ENCODE data around the gene TMEM79.

Gene TMEM79

DNA sequence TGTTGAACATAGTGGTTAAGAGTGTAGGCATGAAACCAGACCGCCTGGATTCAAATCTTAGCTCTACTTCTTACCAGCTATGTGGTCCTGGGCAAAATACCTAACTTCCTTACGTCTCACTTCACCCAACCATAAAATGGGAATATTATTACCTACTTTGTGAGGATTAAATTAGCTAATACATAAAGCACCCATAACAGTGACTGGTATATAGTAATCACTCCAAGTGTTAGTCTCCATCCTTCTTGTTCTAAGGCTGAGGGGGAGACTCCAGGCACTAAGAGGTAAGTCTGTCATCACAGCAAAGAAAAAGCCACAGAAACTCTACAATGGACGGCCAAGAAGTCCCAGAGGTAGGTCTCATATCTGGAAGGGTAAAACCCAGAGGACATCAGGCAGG is 4.3 kb upstream of the TMEM79 start:
- TF ChIP-seq, protein P1, sequence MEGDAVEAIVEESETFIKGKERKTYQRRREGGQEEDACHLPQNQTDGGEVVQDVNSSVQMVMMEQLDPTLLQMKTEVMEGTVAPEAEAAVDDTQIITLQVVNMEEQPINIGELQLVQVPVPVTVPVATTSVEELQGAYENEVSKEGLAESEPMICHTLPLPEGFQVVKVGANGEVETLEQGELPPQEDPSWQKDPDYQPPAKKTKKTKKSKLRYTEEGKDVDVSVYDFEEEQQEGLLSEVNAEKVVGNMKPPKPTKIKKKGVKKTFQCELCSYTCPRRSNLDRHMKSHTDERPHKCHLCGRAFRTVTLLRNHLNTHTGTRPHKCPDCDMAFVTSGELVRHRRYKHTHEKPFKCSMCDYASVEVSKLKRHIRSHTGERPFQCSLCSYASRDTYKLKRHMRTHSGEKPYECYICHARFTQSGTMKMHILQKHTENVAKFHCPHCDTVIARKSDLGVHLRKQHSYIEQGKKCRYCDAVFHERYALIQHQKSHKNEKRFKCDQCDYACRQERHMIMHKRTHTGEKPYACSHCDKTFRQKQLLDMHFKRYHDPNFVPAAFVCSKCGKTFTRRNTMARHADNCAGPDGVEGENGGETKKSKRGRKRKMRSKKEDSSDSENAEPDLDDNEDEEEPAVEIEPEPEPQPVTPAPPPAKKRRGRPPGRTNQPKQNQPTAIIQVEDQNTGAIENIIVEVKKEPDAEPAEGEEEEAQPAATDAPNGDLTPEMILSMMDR (IDR thresholded peaks at IDR 0.05; ENCODE audit: extremely low read depth, missing control alignments), result no peak
- no peak for DNase-seq (ENCODE audit: low spot score)

DNA sequence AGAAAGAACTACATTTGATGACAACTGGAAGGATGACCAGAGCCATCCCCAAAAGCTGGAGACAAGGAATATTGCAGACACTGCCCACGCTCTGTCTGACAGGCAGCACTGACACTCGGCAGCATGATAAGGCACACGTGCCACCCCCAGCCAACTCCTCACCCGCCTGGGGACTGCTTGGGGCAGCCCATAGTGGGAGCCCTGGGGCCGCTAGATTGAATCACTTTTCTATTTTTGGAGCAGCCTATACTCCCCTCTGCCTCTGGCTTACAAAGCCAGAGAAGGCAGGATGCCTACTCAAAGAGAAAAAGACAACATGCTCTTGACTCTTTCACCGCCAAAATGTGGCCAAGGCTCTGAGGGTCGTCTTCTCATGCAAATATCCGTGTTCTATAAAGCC is 2.8 kb upstream of the TMEM79 start:
- TF ChIP-seq, protein P1 (IDR thresholded peaks at IDR 0.05; ENCODE audit: extremely low read depth, missing control alignments), result peak; percentile 15
- DNase-seq (ENCODE audit: low spot score), result peak; percentile 57

DNA sequence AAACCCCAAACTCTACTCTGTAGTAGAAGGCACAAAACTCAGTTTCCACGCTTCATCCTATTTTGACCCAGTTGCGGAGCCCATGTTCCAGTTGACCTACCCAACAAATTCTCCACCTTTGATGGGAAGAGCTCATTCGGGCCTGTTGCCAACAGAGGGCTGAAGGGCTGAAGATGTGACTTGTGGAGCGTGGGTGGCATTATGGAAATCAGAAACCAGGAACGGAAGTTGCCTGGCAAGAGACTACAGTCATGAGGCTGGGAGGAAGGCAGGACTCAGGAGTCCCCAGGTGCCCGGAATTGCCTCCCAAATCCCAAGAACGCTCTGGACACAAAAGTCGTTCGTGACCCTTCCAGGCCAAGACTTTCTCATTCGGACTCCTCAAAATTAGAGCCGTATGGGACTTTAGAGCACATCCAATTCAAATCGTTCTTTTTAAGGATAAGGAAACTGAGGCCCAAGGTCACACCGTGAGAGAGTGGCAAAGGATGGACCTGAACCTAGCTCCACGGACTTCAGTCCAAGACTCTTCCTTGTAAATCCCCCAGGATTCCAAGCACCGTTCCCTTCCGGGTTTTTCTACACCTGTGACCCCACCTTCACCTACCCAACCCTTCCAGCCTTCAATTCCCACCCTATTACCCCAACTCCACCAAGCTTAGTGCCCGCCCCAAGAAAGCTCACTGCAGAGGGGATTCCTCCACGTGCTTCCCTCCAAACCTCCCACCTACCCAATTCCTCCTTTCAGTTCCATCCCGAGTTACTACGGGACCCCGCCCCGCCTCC is 2.2 kb upstream of the TMEM79 start:
- TF ChIP-seq, protein P1 (IDR thresholded peaks at IDR 0.05; ENCODE audit: extremely low read depth, missing control alignments), result no peak
- DNase-seq (ENCODE audit: low spot score), result no peak

DNA sequence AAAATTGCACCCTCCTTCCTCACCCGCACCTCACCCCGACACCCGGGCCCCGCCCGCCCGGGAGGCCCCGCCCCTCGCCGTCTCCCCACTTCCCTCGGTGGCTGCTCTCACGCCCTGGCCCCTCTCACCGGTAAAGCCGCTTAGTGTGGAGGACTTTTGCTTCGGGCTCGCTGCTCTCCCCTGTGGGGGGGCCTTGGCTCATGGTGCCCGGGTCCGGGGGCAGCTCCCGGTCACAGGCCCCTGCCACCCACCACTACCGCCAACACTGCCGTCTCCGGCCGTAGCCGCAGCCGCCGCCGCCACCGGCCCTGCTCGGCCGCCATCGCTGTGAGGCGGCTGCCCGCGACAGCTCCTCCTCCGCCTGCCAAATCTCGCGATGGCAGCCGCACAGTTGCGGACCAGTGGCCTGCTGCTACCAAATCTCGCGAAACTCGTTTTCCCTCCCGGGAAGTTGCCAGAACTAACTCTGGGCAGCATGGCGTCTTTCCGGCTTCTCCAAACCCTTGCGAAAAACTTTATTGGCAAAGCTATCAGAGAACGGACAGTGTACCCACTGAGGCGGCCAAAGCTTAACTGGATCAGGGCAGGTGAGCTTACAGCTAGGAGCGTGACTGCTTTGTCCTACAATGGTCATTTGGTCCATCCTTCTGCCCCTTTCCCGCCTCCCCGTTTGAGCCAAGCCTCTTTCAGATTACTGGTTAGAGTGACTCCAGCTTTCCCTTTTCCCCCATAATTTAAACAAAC is 1.5 kb upstream of the TMEM79 start, which contains the start of gene SMG5:
Gene SMG5 (minus strand): TSS at position 347 of the 744 bp plus-strand sequence. CDS start 145 bp downstream, at position 202.
- TF ChIP-seq, protein P1 (IDR thresholded peaks at IDR 0.05; ENCODE audit: extremely low read depth, missing control alignments), result no peak
- peak; percentile 97 for DNase-seq (ENCODE audit: low spot score)

DNA sequence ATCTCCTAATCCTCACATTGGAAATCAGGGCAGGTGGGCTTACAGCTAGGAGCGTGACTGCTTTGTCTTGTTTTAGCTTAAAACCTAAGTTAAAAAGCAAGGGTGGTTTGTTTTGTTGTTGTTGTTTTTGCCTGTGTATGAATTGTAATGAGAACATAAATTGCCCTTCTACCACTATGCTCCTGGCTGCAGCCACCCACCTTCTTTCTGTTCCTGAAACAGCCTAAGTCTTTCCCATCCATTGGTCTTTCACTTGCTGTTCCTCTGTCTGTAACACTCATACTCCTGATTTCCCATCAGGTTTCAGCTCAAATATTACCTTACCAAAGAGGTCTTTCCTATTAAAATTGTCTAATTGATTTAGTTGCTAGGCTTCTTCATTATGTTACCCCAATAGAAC is 604 bp upstream of the TMEM79 start:
- TF ChIP-seq, protein P1 (IDR thresholded peaks at IDR 0.05; ENCODE audit: extremely low read depth, missing control alignments), result no peak
- DNase-seq (ENCODE audit: low spot score), result no peak

DNA sequence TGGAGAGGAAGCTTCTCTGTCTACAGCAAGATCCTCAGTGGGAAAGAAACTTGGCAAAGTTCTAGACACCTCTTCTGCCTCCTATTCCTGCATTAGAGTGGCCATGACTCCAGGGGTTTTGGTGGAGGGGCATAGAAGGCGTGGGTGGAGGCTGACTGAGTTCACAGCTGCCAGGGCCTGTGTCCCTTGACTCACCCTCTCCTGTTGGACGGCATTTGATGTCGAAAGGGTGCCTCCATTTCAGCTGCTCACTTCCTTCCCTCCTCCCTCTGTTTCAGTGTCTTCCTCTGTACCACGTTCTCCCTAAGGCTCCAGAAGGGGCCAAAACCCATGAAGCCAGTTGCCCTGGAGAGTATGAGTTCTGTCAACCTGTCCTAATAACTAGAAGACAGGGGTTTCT is 632 bp downstream of the TMEM79 start:
- DNase-seq (ENCODE audit: low spot score), result no peak
- TF ChIP-seq, protein P1 (IDR thresholded peaks at IDR 0.05; ENCODE audit: extremely low read depth, missing control alignments), result no peak

DNA sequence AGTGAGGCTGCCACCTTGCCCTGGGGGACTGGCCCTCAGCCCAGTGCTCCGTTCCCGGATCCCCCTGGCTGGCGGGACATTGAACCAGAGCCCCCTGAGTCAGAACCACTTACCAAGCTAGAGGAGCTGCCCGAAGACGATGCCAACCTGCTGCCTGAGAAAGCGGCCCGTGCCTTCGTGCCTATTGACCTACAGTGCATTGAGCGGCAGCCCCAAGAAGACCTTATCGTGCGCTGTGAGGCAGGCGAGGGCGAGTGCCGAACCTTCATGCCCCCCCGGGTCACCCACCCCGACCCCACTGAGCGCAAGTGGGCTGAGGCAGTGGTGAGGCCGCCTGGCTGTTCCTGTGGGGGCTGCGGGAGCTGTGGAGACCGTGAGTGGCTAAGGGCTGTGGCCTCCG is 1.3 kb downstream of the TMEM79 start:
- DNase-seq (ENCODE audit: low spot score), result no peak
- TF ChIP-seq, protein P1 (IDR thresholded peaks at IDR 0.05; ENCODE audit: extremely low read depth, missing control alignments), result no peak

Measured in GM20000 (cell line).